Stimulated activated naive CD8-positive, alpha-beta T cell treated with anti-CD3 and anti-CD28 coated beads, Interleukin-15, Interleukin-2, amounts not matched to agents 100 U/mL and 50 U/mL, for 24 hours (primary cell): Measurements from ENCODE around the gene TK1.

Experiments
- ATAC-seq: fragments of 150-1000 bp; cut with Tn5 transposase; one replicate; pipeline ENCODE4 v1.10.0; 2021
- DNase-seq: peaks from one replicate; pipeline ENCODE4 v3.0.0; 2021

TK1 gene

DNA sequence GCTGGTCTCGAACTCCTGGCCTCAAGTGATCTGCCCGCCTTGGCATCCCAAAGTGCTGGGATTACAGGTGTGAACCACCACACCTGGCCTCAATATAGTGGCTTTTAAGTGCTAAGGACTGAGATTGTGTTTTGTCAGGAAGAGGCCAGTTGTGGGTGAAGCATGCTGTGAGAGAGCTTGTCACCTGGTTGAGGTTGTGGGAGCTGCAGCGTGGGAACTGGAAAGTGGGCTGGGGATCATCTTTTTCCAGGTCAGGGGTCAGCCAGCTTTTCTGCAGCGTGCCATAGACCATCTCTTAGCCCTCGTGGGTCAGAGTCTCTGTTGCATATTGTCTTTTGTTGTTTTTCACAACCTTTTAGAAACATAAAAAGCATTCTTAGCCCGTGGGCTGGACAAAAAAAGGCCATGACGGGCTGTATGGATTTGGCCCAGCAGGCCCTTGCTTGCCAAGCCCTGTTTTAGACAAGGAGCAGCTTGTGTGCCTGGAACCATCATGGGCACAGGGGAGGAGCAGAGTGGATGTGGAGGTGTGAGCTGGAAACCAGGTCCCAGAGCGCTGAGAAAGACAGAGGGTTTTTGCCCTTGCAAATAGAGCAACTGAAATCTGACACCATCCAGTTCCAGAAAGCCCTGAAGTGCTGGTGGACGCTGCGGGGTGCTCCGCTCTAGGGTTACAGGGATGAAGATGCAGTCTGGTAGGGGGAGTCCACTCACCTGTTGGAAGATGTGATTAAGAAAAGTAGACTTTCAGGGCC lies 32.7 kb upstream of the TK1 start:
- ATAC-seq = no peak
- no peak for DNase-seq

DNA sequence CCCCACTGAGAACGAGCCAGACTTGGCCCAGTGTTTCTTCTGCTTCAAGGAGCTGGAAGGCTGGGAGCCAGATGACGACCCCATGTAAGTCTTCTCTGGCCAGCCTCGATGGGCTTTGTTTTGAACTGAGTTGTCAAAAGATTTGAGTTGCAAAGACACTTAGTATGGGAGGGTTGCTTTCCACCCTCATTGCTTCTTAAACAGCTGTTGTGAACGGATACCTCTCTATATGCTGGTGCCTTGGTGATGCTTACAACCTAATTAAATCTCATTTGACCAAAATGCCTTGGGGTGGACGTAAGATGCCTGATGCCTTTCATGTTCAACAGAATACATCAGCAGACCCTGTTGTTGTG lies 27.8 kb upstream of the TK1 start:
- no peak for ATAC-seq
- DNase-seq = no peak

DNA sequence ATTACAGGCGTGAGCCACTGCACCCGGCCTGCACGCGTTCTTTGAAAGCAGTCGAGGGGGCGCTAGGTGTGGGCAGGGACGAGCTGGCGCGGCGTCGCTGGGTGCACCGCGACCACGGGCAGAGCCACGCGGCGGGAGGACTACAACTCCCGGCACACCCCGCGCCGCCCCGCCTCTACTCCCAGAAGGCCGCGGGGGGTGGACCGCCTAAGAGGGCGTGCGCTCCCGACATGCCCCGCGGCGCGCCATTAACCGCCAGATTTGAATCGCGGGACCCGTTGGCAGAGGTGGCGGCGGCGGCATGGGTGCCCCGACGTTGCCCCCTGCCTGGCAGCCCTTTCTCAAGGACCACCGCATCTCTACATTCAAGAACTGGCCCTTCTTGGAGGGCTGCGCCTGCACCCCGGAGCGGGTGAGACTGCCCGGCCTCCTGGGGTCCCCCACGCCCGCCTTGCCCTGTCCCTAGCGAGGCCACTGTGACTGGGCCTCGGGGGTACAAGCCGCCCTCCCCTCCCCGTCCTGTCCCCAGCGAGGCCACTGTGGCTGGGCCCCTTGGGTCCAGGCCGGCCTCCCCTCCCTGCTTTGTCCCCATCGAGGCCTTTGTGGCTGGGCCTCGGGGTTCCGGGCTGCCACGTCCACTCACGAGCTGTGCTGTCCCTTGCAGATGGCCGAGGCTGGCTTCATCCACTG lies 27.3 kb upstream of the TK1 start, which contains the start of gene BIRC5:
Gene BIRC5 (plus strand): TSS at position 238 of the 690 bp plus-strand sequence. CDS start 64 bp downstream, at position 302.
- ATAC-seq (peak; percentile 100), DNase-seq (peak; percentile 96)

DNA sequence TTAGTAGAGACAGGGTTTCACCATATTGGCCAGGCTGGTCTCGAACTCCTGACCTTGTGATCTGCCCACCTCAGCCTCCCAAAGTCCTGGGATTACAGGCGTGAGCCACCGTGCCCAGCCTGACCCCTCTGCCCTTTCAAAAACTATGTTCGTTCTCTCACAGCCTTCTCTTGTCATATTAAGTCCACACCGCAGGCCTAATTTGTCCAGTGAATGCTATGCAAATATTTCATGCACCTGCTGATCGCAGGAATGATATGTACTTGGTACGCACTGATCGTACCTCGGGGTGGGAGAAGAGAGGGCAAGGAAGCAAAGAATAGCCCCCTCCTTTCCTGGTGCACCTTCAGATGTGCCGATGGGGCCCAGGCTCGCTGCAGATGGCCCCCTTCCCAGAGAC lies 24.2 kb upstream of the TK1 start:
- DNase-seq (no peak), ATAC-seq (no peak)

DNA sequence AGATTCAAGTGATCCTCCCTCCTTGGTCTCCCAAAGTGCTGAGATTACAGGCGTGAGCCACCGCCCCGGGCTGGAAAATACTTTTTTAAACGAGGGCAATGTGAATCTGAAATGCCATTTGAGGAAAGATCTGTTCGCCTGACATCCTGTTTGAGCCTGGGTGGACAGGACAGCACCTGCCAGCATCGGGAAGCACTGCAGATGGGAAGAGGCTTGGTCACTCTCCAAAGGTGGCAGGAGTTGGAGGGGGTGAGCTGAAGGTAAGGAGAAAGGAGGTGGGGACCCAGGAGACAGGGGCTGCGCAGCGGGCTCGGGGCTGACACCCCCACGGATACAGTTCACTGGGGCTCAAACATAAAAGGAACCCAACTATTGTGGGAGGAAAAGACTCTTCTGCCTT lies 23.3 kb upstream of the TK1 start:
- no peak for ATAC-seq

DNA sequence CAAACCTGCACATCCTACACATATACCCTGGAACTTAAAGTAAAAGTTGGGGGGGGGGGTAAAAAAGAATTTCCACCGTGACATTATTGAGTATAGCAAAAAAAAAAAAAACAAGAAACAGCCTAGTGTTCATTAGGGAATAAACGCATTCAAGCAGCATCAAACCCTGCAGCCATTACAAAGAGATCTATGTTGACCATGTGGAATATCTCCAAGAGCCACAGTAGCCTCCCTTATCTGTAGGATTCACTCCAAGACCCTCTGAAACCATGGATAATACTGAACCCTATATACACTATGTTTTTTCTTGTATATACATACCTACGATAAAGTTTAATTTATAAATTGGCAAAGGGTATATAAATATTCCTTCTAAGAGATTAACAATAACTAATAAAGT lies 21.6 kb upstream of the TK1 start:
- DNase-seq = no peak

More for the DNA sequence above, 23.3 kb upstream of the TK1 start:
- no peak for DNase-seq

DNA sequence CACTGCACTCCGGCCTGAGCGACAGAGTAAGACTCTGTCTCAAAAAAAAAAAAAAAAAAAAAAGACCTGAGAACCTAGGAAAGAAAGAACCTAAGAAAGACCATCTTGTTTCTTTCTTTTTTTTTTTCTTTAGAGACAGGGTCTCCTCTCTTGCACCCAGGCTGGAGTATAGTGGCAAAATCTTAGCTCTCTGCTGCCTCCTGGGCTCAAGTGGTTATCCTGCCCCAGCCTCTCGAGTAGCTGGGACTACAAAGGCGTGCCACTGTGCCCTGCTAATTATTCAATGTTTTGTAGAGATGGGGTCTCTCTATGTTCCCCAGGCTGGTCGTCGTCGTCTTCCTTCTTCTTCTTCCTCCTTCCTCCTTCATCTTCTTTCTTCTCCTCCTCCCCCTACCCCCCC lies 19.4 kb upstream of the TK1 start:
- DNase-seq = no peak
- ATAC-seq = no peak

More for the DNA sequence above, 21.6 kb upstream of the TK1 start:
- ATAC-seq = no peak

DNA sequence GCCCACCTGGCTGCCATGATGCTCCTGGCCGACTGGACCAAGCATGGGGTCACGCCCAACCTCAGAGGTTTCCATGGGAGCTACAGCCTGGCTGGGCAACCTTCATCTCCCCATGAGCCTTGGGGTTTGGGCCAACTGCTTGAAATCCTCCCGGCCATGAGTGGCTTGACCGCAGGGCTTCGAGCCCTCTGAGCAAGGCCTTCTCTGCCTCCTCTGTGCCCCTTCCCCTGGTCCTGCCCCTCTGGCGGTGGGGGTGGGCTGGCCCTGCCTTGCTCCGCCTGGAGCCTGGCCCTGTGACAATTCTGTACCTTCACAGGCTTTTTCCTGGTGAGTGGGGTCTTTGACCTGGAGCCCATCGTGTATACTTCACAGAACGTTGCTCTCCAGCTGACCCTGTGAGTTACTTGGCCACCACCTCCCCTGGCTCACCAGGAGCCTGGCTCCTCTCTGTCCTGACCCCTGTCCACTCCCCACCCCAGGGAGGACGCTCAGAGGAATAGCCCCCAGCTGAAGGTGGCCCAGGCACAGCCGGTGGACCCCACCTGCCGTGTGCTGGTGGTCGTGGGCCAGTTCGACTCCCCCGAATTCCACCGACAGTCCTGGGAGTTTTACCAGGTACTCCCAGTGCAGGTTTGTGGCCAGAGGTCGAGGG lies 18.4 kb upstream of the TK1 start:
- DNase-seq (no peak), ATAC-seq (no peak)

DNA sequence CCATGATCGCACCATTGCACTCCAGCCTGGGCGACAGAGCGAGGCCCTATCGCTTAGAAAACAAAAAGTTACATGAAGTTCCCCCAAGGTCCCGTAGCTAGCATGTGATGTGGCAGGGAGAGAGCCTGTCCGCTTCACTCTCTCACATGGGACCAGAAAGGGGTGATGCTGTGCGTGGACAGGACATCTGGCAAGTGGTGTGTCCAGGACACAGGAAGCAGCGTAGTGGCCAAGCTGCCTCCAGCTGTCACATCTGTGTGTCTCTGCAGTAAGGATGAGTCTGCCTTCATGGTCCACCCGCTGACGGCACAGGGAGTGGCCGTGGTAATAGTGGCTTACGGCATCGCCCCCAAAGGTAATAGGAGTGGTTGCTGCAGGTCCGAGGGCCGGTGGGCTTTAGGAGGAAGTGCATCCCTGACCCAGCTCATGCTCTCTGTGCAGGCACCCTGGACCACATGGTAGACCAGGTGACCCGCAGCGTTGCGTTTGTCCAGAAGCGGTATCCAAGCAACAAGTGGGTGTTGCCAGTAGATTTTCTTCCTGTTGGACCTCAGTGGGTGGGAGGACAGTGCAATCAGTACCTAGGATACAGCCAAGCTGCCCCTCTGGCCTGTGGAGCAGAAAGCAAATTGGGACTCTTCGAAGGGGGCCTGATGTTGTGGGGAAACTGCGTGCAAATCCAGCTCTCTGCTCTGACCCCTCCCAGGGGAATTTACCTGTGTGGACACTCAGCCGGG lies 17.7 kb upstream of the TK1 start:
- ATAC-seq (no peak), DNase-seq (no peak)

DNA sequence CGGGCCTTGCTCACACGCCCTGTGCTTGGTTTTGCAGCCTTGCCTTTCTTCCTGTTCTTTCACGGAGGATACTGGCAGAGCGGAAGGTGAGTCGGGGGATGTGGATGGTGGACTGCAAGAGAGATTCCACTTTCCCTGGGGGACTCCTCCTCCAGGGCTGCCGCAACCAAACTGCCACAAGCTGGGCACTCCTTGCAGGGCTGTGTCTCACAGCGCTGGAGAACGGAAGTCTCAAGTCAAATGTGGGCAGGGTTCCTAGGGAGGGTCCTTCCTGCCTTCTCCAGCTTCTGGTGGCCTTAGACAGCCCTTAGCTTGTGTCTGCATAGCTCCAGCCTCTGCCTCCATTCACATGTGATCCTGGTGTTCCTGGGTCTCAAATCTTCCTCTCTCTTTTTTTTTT lies 15.8 kb upstream of the TK1 start:
- ATAC-seq = no peak
- no peak for DNase-seq

DNA sequence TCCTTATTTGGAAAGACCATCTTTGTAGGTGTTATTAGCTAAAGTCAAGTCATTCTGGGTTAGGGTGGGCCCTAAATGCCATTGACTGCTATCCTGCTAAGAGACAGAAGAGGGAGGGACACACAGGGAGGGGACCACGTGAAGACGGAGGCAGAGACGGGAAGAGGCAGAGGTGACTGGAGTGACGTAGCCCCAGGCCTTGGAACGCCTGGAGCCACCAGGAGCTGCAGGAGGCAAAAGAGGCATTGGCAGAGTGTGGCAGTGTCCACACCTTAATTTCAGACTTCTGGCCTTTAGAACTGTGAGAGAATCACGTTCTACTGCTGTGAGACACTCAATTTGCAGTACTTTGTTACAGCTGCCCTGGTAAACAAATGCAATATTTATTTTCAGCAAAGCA lies 13.6 kb upstream of the TK1 start:
- no peak for DNase-seq
- ATAC-seq = no peak

DNA sequence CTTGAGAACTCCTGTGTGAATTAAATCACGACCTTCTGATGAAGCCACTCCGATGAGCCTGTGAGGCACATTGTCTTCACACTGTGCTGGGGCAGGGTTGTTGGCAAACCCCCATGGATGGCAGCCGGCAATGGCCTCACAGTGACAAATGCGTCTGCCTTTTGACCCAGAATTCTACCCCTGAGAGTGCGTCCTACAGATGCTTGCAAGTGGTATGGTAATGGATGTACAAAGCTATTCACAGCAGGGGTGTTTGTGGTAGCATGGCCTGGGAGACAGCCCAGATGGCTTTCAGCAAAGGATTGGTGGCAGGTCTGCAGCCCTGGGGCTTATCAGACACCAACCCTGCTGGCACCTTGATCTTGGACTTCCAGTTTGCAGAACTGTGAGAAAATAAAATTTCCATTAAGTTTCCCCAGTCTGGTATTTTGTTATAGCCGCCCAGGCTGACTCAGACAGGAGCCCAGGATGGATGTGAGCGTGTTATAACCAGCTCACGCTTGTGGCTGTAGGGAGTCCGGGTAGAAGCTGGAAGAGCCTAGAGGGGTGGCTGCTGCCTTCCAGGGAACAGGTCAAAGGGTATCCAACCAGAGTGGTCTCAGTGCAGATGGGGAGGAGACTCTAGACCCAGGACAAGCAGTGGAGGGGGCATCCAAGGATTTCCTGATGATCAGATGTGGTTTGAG lies 10.4 kb upstream of the TK1 start:
- ATAC-seq = no peak
- no peak for DNase-seq

DNA sequence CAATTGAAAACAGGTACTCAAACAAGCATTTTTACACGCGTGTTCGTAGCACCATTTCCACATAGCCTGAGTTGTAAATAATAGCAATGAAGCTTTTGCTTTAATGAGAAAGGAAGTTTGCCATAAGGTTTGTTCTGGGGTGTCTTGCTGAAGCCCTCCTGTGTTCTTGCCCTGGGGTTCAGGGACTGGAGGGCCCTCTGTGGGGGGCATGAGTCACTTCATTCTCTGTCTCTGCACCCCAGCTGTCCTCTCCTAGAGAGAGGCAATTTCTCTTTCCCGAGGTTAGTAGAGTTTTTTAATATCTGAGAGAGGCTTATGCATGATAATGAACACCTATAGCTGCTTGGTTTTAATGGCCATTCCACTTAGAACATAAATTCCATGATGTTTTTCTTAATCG lies 9.9 kb upstream of the TK1 start:
- no peak for DNase-seq
- ATAC-seq = no peak

DNA sequence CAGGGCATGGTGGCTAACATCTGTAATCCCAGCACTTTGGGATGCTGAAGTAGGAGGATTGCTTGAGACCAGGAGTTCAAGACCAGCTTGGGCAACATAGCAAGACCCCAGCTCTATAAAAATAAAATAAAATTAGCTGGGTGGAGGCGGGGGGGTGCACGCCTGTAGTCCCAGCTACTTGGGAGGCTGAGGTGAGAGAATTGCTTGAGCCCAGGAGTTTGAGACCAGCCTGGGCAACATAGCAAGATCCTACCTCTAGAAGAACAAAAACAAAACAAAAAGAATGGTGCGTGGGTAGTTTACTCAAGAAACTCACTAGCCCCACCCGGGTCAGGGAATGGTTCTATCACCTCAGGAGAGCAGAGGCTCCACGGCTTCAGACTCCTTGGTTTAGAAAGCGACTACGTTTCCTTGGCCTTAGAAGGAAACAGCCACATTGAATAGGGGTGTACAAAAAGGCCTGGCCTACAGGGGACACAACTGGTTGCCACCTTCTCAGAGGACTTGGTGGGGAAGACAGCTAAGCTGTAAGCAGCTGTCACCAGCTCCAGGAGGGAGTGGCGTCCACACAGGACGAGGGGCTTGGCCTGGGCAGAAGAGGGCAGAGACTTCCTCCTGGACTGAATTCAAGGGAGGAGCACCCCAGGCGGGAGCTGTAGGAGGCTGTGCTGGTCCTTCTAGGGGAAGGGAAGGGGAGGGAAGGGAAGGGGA lies 716 bp downstream of the TK1 start:
- no peak for ATAC-seq
- DNase-seq = no peak

DNA sequence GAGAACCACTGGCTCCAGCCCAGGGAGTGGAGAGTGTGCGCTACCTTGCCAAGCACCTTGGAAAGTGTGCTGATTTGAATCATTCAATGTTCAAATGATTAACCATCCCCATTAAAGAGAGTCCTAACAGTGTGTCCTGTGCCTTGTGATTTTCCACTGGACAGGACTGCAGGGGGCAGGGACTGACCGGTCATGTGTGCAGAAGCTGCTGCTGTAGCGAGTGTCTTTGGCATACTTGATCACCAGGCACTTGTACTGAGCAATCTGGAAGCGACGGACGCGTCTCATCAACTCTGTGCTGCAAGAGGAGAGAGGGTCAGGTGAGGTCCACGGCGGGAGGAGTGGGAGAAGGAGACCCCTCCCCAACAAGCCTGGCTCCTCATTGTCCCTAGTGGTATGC lies 2.0 kb downstream of the TK1 start:
- ATAC-seq (no peak), DNase-seq (no peak)

DNA sequence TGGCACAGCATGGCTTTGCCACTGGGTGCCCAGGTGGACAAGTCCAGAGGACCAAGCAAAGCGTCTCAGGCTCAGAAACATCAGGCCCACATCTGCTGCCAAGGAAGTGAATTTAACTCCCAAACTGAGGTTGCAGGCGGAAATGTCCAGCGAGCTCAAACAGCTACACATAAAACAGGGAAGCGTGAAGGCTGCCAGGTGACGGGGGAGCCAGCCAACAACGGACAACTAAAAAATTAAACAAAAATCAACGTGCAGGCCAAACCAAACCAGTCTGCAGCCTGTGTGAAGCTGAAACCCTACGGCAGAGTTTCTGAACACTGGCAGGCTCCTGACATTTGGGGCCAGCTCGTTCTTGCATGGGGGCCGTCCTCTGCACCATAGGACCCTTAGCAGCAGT lies 2.5 kb downstream of the TK1 start:
- no peak for ATAC-seq
- DNase-seq = no peak

DNA sequence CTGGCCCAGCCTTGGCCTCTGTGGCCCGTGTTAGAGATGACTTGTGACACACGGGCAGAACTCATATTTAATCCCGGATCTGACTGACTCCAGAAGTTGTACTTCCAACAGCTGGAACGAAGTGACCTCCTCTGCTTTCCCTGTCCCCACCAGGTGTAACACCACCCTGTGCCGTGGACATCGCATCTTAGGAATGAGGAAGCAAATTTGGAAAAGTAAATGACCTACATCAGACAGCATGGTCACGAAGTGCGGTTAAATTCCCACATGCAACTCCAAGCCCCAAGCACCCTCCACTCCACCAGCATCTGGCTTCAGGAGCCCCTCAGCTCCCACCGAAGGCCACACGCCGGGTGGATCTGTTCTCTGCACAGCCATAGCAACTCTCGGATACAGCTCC lies 2.9 kb downstream of the TK1 start:
- ATAC-seq (no peak), DNase-seq (no peak)

DNA sequence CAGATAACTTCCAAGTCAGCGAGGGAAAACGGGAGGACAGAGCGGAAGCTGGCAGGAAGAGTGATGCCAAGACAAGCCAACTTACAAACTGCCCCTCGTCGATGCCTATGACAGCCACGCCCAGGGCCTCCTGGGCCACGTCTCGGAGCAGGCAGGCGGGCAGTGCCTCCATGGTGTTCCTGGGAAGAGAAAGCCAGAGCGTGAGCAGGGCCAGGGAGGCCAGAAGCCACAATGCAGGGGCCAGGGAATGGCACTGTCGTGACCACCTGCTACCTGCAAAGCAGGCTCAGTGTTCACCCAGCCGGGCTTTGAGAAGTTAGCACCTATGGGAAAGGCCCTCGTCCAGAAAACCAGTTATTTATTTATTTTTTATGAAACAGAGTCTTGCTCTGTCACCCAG lies 4.3 kb downstream of the TK1 start:
- no peak for ATAC-seq
- no peak for DNase-seq

DNA sequence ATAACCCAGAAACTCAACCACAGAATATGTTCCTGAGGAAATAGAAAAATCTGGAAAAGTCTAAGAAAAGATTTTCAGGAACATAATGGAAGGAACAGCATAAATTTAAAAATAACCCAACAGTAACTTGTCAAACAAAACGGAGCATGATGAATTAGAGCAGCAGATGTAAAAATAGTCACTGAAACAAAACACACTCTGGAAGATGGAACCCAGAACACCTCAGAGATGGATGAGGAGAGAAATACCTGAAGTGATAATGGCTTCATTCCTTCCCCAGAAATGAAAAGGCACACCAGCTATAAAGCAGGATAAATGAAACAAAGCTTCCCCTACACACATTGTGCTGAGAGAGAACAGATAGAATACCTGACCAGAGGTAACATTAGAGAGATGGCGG lies 6.3 kb downstream of the TK1 start:
- ATAC-seq (no peak), DNase-seq (no peak)

DNA sequence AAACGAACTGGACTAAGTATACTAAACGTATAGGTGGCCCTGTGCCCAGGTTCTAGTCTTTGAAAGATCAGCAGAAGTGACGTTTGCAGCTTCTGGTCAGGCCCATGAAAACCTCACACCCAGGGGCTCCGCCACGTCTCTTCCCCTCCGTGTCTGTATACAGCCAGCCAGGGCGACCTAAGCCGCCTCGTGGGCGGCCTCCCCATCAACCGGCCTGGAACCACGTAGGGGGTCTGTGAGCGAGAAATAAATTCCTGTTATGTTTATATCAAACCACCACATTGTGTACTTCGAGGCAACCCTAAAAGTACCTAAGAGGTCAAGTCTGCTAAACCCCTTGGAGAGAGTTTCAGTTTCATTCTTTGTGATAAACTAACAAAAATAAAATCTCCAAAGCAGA lies 6.8 kb downstream of the TK1 start:
- ATAC-seq = no peak
- no peak for DNase-seq

DNA sequence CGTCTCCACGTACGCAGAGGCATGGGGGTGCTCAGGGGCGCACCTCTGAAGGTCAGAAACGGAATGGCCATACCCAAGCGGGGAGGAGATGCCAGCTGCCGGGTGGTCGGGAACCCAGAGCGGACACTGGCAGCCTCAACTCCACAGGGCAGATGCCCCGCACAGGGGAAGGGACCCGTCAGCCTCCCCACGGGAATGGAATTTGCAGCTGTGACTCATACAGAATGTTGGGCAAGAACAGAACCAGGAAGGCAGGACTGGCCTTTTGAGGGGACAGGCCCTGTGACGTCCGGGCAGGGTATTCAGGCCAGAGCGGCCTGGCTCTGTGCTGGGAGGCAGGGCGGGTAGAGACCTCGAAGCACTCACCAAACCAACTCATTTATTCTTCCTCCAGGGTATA lies 7.5 kb downstream of the TK1 start:
- ATAC-seq = no peak

More for the DNA sequence above, 7.5 kb downstream of the TK1 start:
- DNase-seq = no peak
